Measurements from ENCODE around the gene PSMA5.

The PSMA5 gene

DNA sequence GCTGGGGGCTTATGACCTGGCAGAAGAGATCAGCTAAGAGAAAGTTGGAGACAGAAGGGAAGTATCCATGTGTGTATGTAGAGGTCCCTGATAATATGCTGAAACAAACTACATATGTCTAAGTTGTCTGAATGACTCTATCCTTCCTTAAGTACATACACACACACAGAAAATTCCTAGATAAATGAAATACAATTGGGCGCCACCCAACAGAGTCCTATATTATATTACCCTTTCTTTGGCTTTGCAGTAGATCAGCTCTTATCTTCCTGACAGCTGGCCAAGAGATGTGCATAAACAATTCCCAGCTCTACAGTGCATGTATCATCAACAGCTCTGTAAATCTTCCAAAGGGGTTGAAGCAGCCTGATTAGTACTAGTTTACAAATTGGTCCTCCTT is 68.6 kb downstream of the PSMA5 start:
- Histone ChIP-seq H3K27ac (ENCODE audit: insufficient read depth in 1 of 2, low read depth in 1 of 2, low read length in 2 of 2, poor library complexity in 1 of 2, severe bottlenecking in 2 of 2) (no peak overlapping the region), H3K36me3 (ENCODE audit: control insufficient read depth in 4 of 4, insufficient read depth in 4 of 4, low read length in 3 of 4) (no peaks in the 10 kb centered on the region), H3K4me1 (ENCODE audit: control extremely low read depth in 1 of 4, control insufficient read depth in 4 of 4, insufficient read depth in 4 of 4, low read length in 3 of 4) (peaks cover 0 to 6% (median 0%) of the 10 kb centered on the region in 4 experiments), H3K27me3 (replicated peaks in 2 of 5; ENCODE audit: control insufficient read depth in 4 of 5, insufficient read depth in 5 of 5, low read length in 4 of 5) (no peaks in the 10 kb centered on the region), H3K9me3 (ENCODE audit: control extremely low read depth in 1 of 5, control insufficient read depth in 4 of 5, insufficient read depth in 2 of 5, low read depth in 1 of 5, low read length in 4 of 5) (no peaks in the 10 kb centered on the region), H3K4me3 (ENCODE audit: control insufficient read depth in 1 of 7, extremely low read depth in 1 of 7, insufficient read depth in 4 of 7, low read depth in 2 of 7, low read length in 6 of 7) (no peak overlapping the region)
- no peak for DNase-seq
- ChIA-PET CTCF (interaction anchor here (1.4 kb wide), 1 partner anchor 175 kb away, joined by 3 read pairs; no protein-coding TSS in a partner anchor), POLR2A (no interaction called here)
- WGBS (ENCODE audit: insufficient coverage), result 100% methylated on average over 1 of the region's 1 CpG

DNA sequence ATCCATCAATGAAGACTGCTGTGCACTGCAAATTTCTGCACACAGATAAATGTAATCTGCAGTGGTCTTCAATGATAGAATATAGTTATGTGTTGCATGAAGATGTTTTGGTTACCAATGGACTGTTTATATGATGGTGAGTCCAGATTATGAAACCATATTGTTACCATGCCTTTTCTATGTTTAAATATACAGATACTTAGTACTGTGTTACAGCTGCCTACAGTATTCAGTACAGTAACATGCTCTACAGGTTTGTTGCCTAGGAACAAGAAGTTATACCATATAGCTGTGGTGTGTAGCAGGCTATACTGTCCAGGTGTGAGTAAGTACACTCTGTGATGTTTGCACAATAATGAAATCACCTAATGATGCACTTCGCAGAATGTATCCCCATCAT is 69.3 kb downstream of the PSMA5 start:
- H3K4me3 ChIP-seq (ENCODE audit: control insufficient read depth in 1 of 7, extremely low read depth in 1 of 7, insufficient read depth in 4 of 7, low read depth in 2 of 7, low read length in 6 of 7), result no peak overlapping the region
- H3K9me3 ChIP-seq (ENCODE audit: control extremely low read depth in 1 of 5, control insufficient read depth in 4 of 5, insufficient read depth in 2 of 5, low read depth in 1 of 5, low read length in 4 of 5), result no peaks in the 10 kb centered on the region
- CTCF ChIA-PET, result no interaction called here
- no peak overlapping the region for H3K27ac ChIP-seq (ENCODE audit: insufficient read depth in 1 of 2, low read depth in 1 of 2, low read length in 2 of 2, poor library complexity in 1 of 2, severe bottlenecking in 2 of 2)
- H3K27me3 ChIP-seq (replicated peaks in 2 of 5; ENCODE audit: control insufficient read depth in 4 of 5, insufficient read depth in 5 of 5, low read length in 4 of 5), result no peaks in the 10 kb centered on the region
- no peak for DNase-seq
- H3K4me1 ChIP-seq (ENCODE audit: control extremely low read depth in 1 of 4, control insufficient read depth in 4 of 4, insufficient read depth in 4 of 4, low read length in 3 of 4), result peaks cover 0 to 6% (median 0%) of the 10 kb centered on the region in 4 experiments
- POLR2A ChIA-PET, result no interaction called here
- WGBS (ENCODE audit: insufficient coverage), result 100% methylated on average over 1 of the region's 1 CpG
- no peaks in the 10 kb centered on the region for H3K36me3 ChIP-seq (ENCODE audit: control insufficient read depth in 4 of 4, insufficient read depth in 4 of 4, low read length in 3 of 4)

GRCh38 chr1:109356505-109356904 is 69.7 kb downstream of the PSMA5 start:
- Histone ChIP-seq H3K4me1 (ENCODE audit: control extremely low read depth in 1 of 4, control insufficient read depth in 4 of 4, insufficient read depth in 4 of 4, low read length in 3 of 4) (peaks cover 0 to 6% (median 0%) of the 10 kb centered on the region in 4 experiments), H3K9me3 (ENCODE audit: control extremely low read depth in 1 of 5, control insufficient read depth in 4 of 5, insufficient read depth in 2 of 5, low read depth in 1 of 5, low read length in 4 of 5) (no peaks in the 10 kb centered on the region), H3K36me3 (ENCODE audit: control insufficient read depth in 4 of 4, insufficient read depth in 4 of 4, low read length in 3 of 4) (no peaks in the 10 kb centered on the region), H3K27ac (ENCODE audit: insufficient read depth in 1 of 2, low read depth in 1 of 2, low read length in 2 of 2, poor library complexity in 1 of 2, severe bottlenecking in 2 of 2) (no peak overlapping the region), H3K27me3 (replicated peaks in 2 of 5; ENCODE audit: control insufficient read depth in 4 of 5, insufficient read depth in 5 of 5, low read length in 4 of 5) (no peaks in the 10 kb centered on the region), H3K4me3 (ENCODE audit: control insufficient read depth in 1 of 7, extremely low read depth in 1 of 7, insufficient read depth in 4 of 7, low read depth in 2 of 7, low read length in 6 of 7) (no peak overlapping the region)
- no CpG with 5 or more reads among the region's 1 CpG for WGBS (ENCODE audit: insufficient coverage)
- ChIA-PET CTCF (no interaction called here), POLR2A (no interaction called here)
- no peak for DNase-seq

GRCh38 chr1:109354929-109355328 is 71.3 kb downstream of the PSMA5 start:
- peaks cover 0 to 12% (median 0%) of the 10 kb centered on the region in 4 experiments for H3K36me3 ChIP-seq (ENCODE audit: control insufficient read depth in 4 of 4, insufficient read depth in 4 of 4, low read length in 3 of 4)
- H3K9me3 ChIP-seq (ENCODE audit: control extremely low read depth in 1 of 5, control insufficient read depth in 4 of 5, insufficient read depth in 2 of 5, low read depth in 1 of 5, low read length in 4 of 5), result no peaks in the 10 kb centered on the region
- H3K4me1 ChIP-seq (ENCODE audit: control extremely low read depth in 1 of 4, control insufficient read depth in 4 of 4, insufficient read depth in 4 of 4, low read length in 3 of 4), result peaks cover 0 to 4% (median 0%) of the 10 kb centered on the region in 4 experiments
- WGBS (ENCODE audit: insufficient coverage), result no CpG with 5 or more reads among the region's 3 CpGs
- DNase-seq, result no peak
- ChIA-PET CTCF (no interaction called here), POLR2A (no interaction called here)
- no peak overlapping the region for H3K27ac ChIP-seq (ENCODE audit: insufficient read depth in 1 of 2, low read depth in 1 of 2, low read length in 2 of 2, poor library complexity in 1 of 2, severe bottlenecking in 2 of 2)
- no peak overlapping the region for H3K4me3 ChIP-seq (ENCODE audit: control insufficient read depth in 1 of 7, extremely low read depth in 1 of 7, insufficient read depth in 4 of 7, low read depth in 2 of 7, low read length in 6 of 7)
- no peaks in the 10 kb centered on the region for H3K27me3 ChIP-seq (replicated peaks in 2 of 5; ENCODE audit: control insufficient read depth in 4 of 5, insufficient read depth in 5 of 5, low read length in 4 of 5)

DNA sequence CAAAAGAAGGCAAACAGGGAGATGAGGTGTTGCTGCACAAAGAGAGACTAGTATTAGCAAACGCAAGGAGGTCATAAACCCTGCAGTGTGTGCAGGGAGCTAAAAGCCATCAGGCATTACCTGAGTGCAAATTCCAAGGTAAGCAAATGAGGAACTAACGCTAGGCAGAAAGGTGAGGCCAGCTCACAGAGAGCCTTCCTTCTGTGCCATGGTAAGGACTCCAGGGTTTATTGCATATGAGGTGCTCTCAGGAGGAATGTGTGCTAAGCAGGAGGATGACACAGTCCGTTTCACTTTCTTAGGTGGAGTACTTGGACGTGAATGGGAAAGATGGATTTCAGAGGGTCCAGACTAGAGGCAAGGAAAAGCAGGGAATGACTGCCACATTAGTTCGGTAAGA is 74.8 kb downstream of the PSMA5 start:
- 94% methylated on average over 5 of the region's 5 CpGs for WGBS (ENCODE audit: insufficient coverage)
- Histone ChIP-seq H3K27me3 (replicated peaks in 2 of 5; ENCODE audit: control insufficient read depth in 4 of 5, insufficient read depth in 5 of 5, low read length in 4 of 5) (no peaks in the 10 kb centered on the region), H3K9me3 (ENCODE audit: control extremely low read depth in 1 of 5, control insufficient read depth in 4 of 5, insufficient read depth in 2 of 5, low read depth in 1 of 5, low read length in 4 of 5) (no peaks in the 10 kb centered on the region), H3K27ac (ENCODE audit: insufficient read depth in 1 of 2, low read depth in 1 of 2, low read length in 2 of 2, poor library complexity in 1 of 2, severe bottlenecking in 2 of 2) (no peak overlapping the region), H3K36me3 (ENCODE audit: control insufficient read depth in 4 of 4, insufficient read depth in 4 of 4, low read length in 3 of 4) (peaks cover 0 to 16% (median 0%) of the 10 kb centered on the region in 4 experiments), H3K4me1 (ENCODE audit: control extremely low read depth in 1 of 4, control insufficient read depth in 4 of 4, insufficient read depth in 4 of 4, low read length in 3 of 4) (peaks cover 0 to 4% (median 0%) of the 10 kb centered on the region in 4 experiments), H3K4me3 (ENCODE audit: control insufficient read depth in 1 of 7, extremely low read depth in 1 of 7, insufficient read depth in 4 of 7, low read depth in 2 of 7, low read length in 6 of 7) (no peak overlapping the region)
- no peak for DNase-seq
- ChIA-PET POLR2A (no interaction called here), CTCF (interaction anchor here (0.8 to 2.4 kb wide), 2 partner anchors 9 to 15 kb away, joined by 4 to 7 read pairs; no protein-coding TSS in a partner anchor)

DNA sequence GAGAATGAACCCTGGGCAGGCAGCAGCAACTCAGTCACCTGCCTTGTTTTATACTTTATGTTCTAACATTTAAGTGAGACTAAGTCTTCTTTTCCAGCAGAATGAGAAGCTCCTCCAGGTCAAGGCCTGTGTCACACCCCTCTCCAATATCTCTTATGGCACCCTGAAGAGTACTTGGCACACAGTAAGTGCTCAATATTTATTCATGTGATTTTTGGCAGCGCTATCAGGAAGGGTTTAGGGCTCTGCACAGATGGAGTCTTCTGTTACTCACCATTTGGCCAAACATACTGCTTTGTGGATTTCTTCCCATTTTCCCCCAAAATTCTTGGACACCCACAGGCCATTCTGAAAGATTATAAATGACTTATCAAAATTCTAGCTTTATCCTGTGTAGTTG is 75.6 kb downstream of the PSMA5 start:
- Histone ChIP-seq H3K36me3 (ENCODE audit: control insufficient read depth in 4 of 4, insufficient read depth in 4 of 4, low read length in 3 of 4) (peaks cover 0 to 16% (median 0%) of the 10 kb centered on the region in 4 experiments), H3K27me3 (replicated peaks in 2 of 5; ENCODE audit: control insufficient read depth in 4 of 5, insufficient read depth in 5 of 5, low read length in 4 of 5) (no peaks in the 10 kb centered on the region), H3K4me3 (ENCODE audit: control insufficient read depth in 1 of 7, extremely low read depth in 1 of 7, insufficient read depth in 4 of 7, low read depth in 2 of 7, low read length in 6 of 7) (no peak overlapping the region), H3K9me3 (ENCODE audit: control extremely low read depth in 1 of 5, control insufficient read depth in 4 of 5, insufficient read depth in 2 of 5, low read depth in 1 of 5, low read length in 4 of 5) (no peaks in the 10 kb centered on the region), H3K27ac (ENCODE audit: insufficient read depth in 1 of 2, low read depth in 1 of 2, low read length in 2 of 2, poor library complexity in 1 of 2, severe bottlenecking in 2 of 2) (no peak overlapping the region), H3K4me1 (ENCODE audit: control extremely low read depth in 1 of 4, control insufficient read depth in 4 of 4, insufficient read depth in 4 of 4, low read length in 3 of 4) (peaks cover 0 to 4% (median 0%) of the 10 kb centered on the region in 4 experiments)
- ChIA-PET POLR2A (no interaction called here), CTCF (interaction anchor here (2.4 kb wide), 1 partner anchor 10 kb away, joined by 7 read pairs; no protein-coding TSS in a partner anchor)
- WGBS (ENCODE audit: insufficient coverage), result 100% methylated on average over 1 of the region's 1 CpG
- DNase-seq, result no peak

GRCh38 chr1:109350182-109350581 is 76.1 kb downstream of the PSMA5 start:
- H3K9me3 ChIP-seq (ENCODE audit: control extremely low read depth in 1 of 5, control insufficient read depth in 4 of 5, insufficient read depth in 2 of 5, low read depth in 1 of 5, low read length in 4 of 5), result no peaks in the 10 kb centered on the region
- H3K27me3 ChIP-seq (replicated peaks in 2 of 5; ENCODE audit: control insufficient read depth in 4 of 5, insufficient read depth in 5 of 5, low read length in 4 of 5), result no peaks in the 10 kb centered on the region
- peaks cover 0 to 4% (median 0%) of the 10 kb centered on the region in 4 experiments for H3K4me1 ChIP-seq (ENCODE audit: control extremely low read depth in 1 of 4, control insufficient read depth in 4 of 4, insufficient read depth in 4 of 4, low read length in 3 of 4)
- H3K4me3 ChIP-seq (ENCODE audit: control insufficient read depth in 1 of 7, extremely low read depth in 1 of 7, insufficient read depth in 4 of 7, low read depth in 2 of 7, low read length in 6 of 7), result no peak overlapping the region
- ChIA-PET CTCF (interaction anchor here (2.4 kb wide), 1 partner anchor 10 kb away, joined by 7 read pairs; no protein-coding TSS in a partner anchor), POLR2A (no interaction called here)
- DNase-seq, result no peak
- 100% methylated on average over 4 of the region's 4 CpGs for WGBS (ENCODE audit: insufficient coverage)
- H3K36me3 ChIP-seq (ENCODE audit: control insufficient read depth in 4 of 4, insufficient read depth in 4 of 4, low read length in 3 of 4), result peaks cover 0 to 16% (median 0%) of the 10 kb centered on the region in 4 experiments
- H3K27ac ChIP-seq (ENCODE audit: insufficient read depth in 1 of 2, low read depth in 1 of 2, low read length in 2 of 2, poor library complexity in 1 of 2, severe bottlenecking in 2 of 2), result no peak overlapping the region

Measured in common myeloid progenitor, CD34-positive (primary cell).